Measurements from ENCODE around the gene TBX6.

DNA sequence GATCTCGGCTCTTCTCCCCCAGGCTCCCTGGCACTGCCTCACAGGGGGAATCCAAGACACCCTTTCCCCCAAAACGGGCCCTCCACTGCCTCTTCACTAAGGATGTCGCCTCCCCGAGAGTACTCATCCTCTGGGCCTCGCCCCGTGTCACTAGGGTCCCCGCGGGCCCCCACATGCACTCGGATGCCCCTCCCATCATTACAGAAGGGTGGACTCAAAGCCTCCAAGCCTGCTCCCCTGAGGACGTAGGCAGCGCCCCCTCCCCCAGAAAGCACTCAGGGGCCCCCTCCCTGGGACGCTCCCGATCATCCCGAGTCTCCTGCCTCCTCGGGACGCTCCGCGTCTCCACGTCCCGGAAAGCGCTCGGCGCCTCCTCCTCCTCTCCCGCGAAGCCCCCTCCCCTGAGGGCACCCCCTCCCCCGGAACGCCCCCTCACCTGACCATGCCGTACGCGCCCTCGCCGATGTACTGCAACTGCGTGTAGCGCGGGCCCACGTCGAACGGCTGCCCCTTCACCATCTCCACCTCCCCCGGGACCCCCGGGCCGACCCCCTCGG lies 31.0 kb upstream of the TBX6 start:
- TF ChIP-seq POLR2A (IDR thresholded peaks at IDR 0.05; ENCODE audit: low read depth): no peak
- TF ChIP-seq, protein P1, sequence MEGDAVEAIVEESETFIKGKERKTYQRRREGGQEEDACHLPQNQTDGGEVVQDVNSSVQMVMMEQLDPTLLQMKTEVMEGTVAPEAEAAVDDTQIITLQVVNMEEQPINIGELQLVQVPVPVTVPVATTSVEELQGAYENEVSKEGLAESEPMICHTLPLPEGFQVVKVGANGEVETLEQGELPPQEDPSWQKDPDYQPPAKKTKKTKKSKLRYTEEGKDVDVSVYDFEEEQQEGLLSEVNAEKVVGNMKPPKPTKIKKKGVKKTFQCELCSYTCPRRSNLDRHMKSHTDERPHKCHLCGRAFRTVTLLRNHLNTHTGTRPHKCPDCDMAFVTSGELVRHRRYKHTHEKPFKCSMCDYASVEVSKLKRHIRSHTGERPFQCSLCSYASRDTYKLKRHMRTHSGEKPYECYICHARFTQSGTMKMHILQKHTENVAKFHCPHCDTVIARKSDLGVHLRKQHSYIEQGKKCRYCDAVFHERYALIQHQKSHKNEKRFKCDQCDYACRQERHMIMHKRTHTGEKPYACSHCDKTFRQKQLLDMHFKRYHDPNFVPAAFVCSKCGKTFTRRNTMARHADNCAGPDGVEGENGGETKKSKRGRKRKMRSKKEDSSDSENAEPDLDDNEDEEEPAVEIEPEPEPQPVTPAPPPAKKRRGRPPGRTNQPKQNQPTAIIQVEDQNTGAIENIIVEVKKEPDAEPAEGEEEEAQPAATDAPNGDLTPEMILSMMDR (IDR thresholded peaks at IDR 0.05): no peak
- no peak for TF ChIP-seq POLR2AphosphoS5 (IDR thresholded peaks at IDR 0.05)

Measured in esophagus muscularis mucosa (tissue), 3 donors.